HEK293 (cell line): ENCODE results near the gene PGM1.

Experiments used
- CTCF ChIA-PET: fragments of 350-600 bp; formaldehyde crosslinking; extraction: SDS; loops from one replicate; lab custom pipeline; 2021; ENCODE audit warnings: antibody characterized with exemption; lab: Yijun Ruan, JAX
- POLR2A ChIA-PET: fragments of 300-600 bp; formaldehyde crosslinking; extraction: SDS; loops from one replicate; lab custom pipeline; 2020; ENCODE audit warnings: antibody characterized with exemption, inconsistent platforms; lab: Yijun Ruan, JAX
- H3K27ac ChIP-seq: fragments of 200-500 bp; sonication (Bioruptor generic); 2 replicates; pipeline ENCODE4 v1.5.1; 2014; ENCODE audit warnings: low read depth, low read length, control low read depth, inconsistent platforms; ENCODE audit errors: extremely low read depth
- H3K36me3 ChIP-seq, 2 experiments: fragments of 200-500 bp in 1 of 2; sonication (Bioruptor generic) in 1 of 2; 1 replicate in 1 of 2; 2 replicates in 1 of 2; pipeline ENCODE4 v1.5.1; 2014 to 2017; ENCODE audit warnings: inconsistent platforms in 2 of 2, low read length in 2 of 2; ENCODE audit not compliant: control insufficient read depth in 2 of 2, insufficient read depth in 1 of 2
- H3K4me1 ChIP-seq: fragments of 200-500 bp; sonication (Bioruptor generic); 2 replicates; pipeline ENCODE4 v1.5.1; 2014; ENCODE audit warnings: mild to moderate bottlenecking, low read length, inconsistent platforms; ENCODE audit not compliant: control insufficient read depth, insufficient read depth
- H3K4me3 ChIP-seq: 2 replicates; pipeline ENCODE4 v1.5.1; 2011; ENCODE audit warnings: low read depth, mild to moderate bottlenecking, control low read depth, low read length, moderate library complexity
- H3K9me3 ChIP-seq: fragments of 200-500 bp; sonication (Bioruptor generic); 2 replicates; pipeline ENCODE4 v1.5.1; 2014; ENCODE audit warnings: low read depth, low read length, inconsistent platforms; ENCODE audit not compliant: control insufficient read depth, insufficient read depth
- GFI1B ChIP-seq: fragments of 450-650 bp; formaldehyde crosslinking; IDR thresholded peaks from 2 replicates; pipeline ENCODE4 v1.5.1; 2016; ENCODE audit warnings: missing biosample characterization, missing genetic modification characterization
- MYNN ChIP-seq: fragments of 450-650 bp; formaldehyde crosslinking; IDR thresholded peaks from 2 replicates; pipeline ENCODE4 v1.5.1; 2016; ENCODE audit warnings: missing biosample characterization, missing genetic modification characterization, borderline replicate concordance
- SCRT2 ChIP-seq: fragments of 450-650 bp; formaldehyde crosslinking; IDR thresholded peaks from 2 replicates; pipeline ENCODE4 v1.5.1; 2016; ENCODE audit warnings: missing biosample characterization, missing genetic modification characterization
- SETDB1 ChIP-seq: IDR thresholded peaks from one replicate; pipeline ENCODE4 v1.6.1; 2017; ENCODE audit warnings: mild to moderate bottlenecking, low read length, moderate library complexity, mixed read lengths; ENCODE audit not compliant: insufficient read length
- SP7 ChIP-seq: fragments of 450-650 bp; formaldehyde crosslinking; IDR thresholded peaks from 2 replicates; pipeline ENCODE4 v1.5.1; 2016; ENCODE audit warnings: missing biosample characterization, missing genetic modification characterization
- TCF7L2 ChIP-seq: IDR thresholded peaks from 2 replicates; pipeline ENCODE4 v1.6.1; 2011; ENCODE audit warnings: low read depth, mild to moderate bottlenecking, inconsistent platforms, low read length, moderate library complexity, borderline replicate concordance
- YY1 ChIP-seq: fragments of 450-650 bp; formaldehyde crosslinking; IDR thresholded peaks from 2 replicates; pipeline ENCODE4 v1.5.1; 2018; ENCODE audit warnings: missing biosample characterization, missing genetic modification characterization
- ZBTB48 ChIP-seq: fragments of 450-650 bp; formaldehyde crosslinking; IDR thresholded peaks from 2 replicates; pipeline ENCODE4 v1.5.1; 2016; ENCODE audit warnings: missing biosample characterization, missing genetic modification characterization
- ZNF10 ChIP-seq: fragments of 450-650 bp; formaldehyde crosslinking; IDR thresholded peaks from 2 replicates; pipeline ENCODE4 v1.5.1; 2017; ENCODE audit warnings: missing biosample characterization, missing genetic modification characterization
- ZNF138 ChIP-seq: fragments of 450-650 bp; formaldehyde crosslinking; IDR thresholded peaks from 2 replicates; pipeline ENCODE4 v1.5.1; 2016; ENCODE audit warnings: missing biosample characterization, missing genetic modification characterization, borderline replicate concordance
- ZNF16 ChIP-seq: fragments of 450-650 bp; formaldehyde crosslinking; IDR thresholded peaks from 2 replicates; pipeline ENCODE4 v1.5.1; 2016; ENCODE audit warnings: low read depth, missing biosample characterization, missing genetic modification characterization
- ZNF169 ChIP-seq: fragments of 450-650 bp; formaldehyde crosslinking; IDR thresholded peaks from 2 replicates; pipeline ENCODE4 v1.5.1; 2016; ENCODE audit warnings: missing biosample characterization, missing genetic modification characterization
- ZNF18 ChIP-seq: fragments of 450-650 bp; formaldehyde crosslinking; IDR thresholded peaks from 2 replicates; pipeline ENCODE4 v1.5.1; 2016; ENCODE audit warnings: missing biosample characterization, missing genetic modification characterization
- ZNF2 ChIP-seq: fragments of 450-650 bp; formaldehyde crosslinking; IDR thresholded peaks from 2 replicates; pipeline ENCODE4 v1.5.1; 2016; ENCODE audit warnings: missing biosample characterization, missing genetic modification characterization
- ZNF23 ChIP-seq: fragments of 450-650 bp; formaldehyde crosslinking; IDR thresholded peaks from 2 replicates; pipeline ENCODE4 v1.5.1; 2016; ENCODE audit warnings: missing biosample characterization, missing genetic modification characterization, borderline replicate concordance
- ZNF24 ChIP-seq: fragments of 450-650 bp; formaldehyde crosslinking; IDR thresholded peaks from 2 replicates; pipeline ENCODE4 v1.5.1; 2016; ENCODE audit warnings: missing biosample characterization, missing genetic modification characterization
- ZNF248 ChIP-seq: fragments of 450-650 bp; formaldehyde crosslinking; IDR thresholded peaks from 2 replicates; pipeline ENCODE4 v1.5.1; 2017; ENCODE audit warnings: missing biosample characterization, missing genetic modification characterization
- ZNF266 ChIP-seq: fragments of 450-650 bp; formaldehyde crosslinking; IDR thresholded peaks from 2 replicates; pipeline ENCODE4 v1.5.1; 2016; ENCODE audit warnings: missing biosample characterization, missing genetic modification characterization, low read depth
- ZNF292 ChIP-seq: fragments of 450-650 bp; formaldehyde crosslinking; IDR thresholded peaks from 2 replicates; pipeline ENCODE4 v1.5.1; 2016; ENCODE audit warnings: low read depth, missing biosample characterization, missing genetic modification characterization, borderline replicate concordance
- ZNF302 ChIP-seq: fragments of 450-650 bp; formaldehyde crosslinking; IDR thresholded peaks from 2 replicates; pipeline ENCODE4 v1.5.1; 2016; ENCODE audit warnings: missing biosample characterization, missing genetic modification characterization, low read depth
- ZNF513 ChIP-seq: fragments of 450-650 bp; IDR thresholded peaks from 2 replicates; pipeline ENCODE4 v1.5.1; 2018; ENCODE audit warnings: missing biosample characterization, missing genetic modification characterization
- ZNF530 ChIP-seq: fragments of 450-650 bp; formaldehyde crosslinking; IDR thresholded peaks from 2 replicates; pipeline ENCODE4 v1.5.1; 2016; ENCODE audit warnings: low read depth, missing biosample characterization, missing genetic modification characterization
- ZNF544 ChIP-seq: fragments of 450-650 bp; formaldehyde crosslinking; IDR thresholded peaks from 2 replicates; pipeline ENCODE4 v1.5.0; 2017; ENCODE audit warnings: missing biosample characterization, missing genetic modification characterization
- ZNF560 ChIP-seq: fragments of 450-650 bp; formaldehyde crosslinking; IDR thresholded peaks from 2 replicates; pipeline ENCODE4 v1.5.1; 2017; ENCODE audit warnings: missing biosample characterization, missing genetic modification characterization, borderline replicate concordance
- ZNF610 ChIP-seq: fragments of 450-650 bp; formaldehyde crosslinking; IDR thresholded peaks from 2 replicates; pipeline ENCODE4 v1.5.1; 2016; ENCODE audit warnings: missing biosample characterization, missing genetic modification characterization, borderline replicate concordance
- ZNF629 ChIP-seq: fragments of 450-650 bp; formaldehyde crosslinking; IDR thresholded peaks from 2 replicates; pipeline ENCODE4 v1.5.1; 2017; ENCODE audit warnings: missing biosample characterization, missing genetic modification characterization
- ZNF701 ChIP-seq: fragments of 450-650 bp; formaldehyde crosslinking; IDR thresholded peaks from 2 replicates; pipeline ENCODE4 v1.5.1; 2016; ENCODE audit warnings: missing biosample characterization, missing genetic modification characterization
- ZNF768 ChIP-seq: fragments of 450-650 bp; formaldehyde crosslinking; IDR thresholded peaks from 2 replicates; pipeline ENCODE4 v1.5.1; 2018; ENCODE audit warnings: missing biosample characterization, mild to moderate bottlenecking, missing genetic modification characterization
- ZNF777 ChIP-seq: fragments of 450-650 bp; formaldehyde crosslinking; IDR thresholded peaks from 2 replicates; pipeline ENCODE4 v1.5.1; 2017; ENCODE audit warnings: missing biosample characterization, missing genetic modification characterization, borderline replicate concordance
- ZNF843 ChIP-seq: fragments of 450-650 bp; formaldehyde crosslinking; IDR thresholded peaks from 2 replicates; pipeline ENCODE4 v1.5.1; 2016; ENCODE audit warnings: missing biosample characterization, missing genetic modification characterization
- ZSCAN16 ChIP-seq: fragments of 450-650 bp; formaldehyde crosslinking; IDR thresholded peaks from 2 replicates; pipeline ENCODE4 v1.5.1; 2016; ENCODE audit warnings: missing biosample characterization, missing genetic modification characterization
- ZSCAN30 ChIP-seq: fragments of 450-650 bp; IDR thresholded peaks from 2 replicates; pipeline ENCODE4 v1.5.1; 2018; ENCODE audit warnings: missing biosample characterization, mild to moderate bottlenecking, missing genetic modification characterization, moderate library complexity
- ZSCAN5A ChIP-seq: fragments of 450-650 bp; formaldehyde crosslinking; IDR thresholded peaks from 2 replicates; pipeline ENCODE4 v1.5.1; 2016; ENCODE audit warnings: missing biosample characterization, missing genetic modification characterization

Gene PGM1

GRCh38 chr1:63664742-63665141, 71.5 kb downstream of the PGM1 start:
- no peaks in the 10 kb centered on the region for H3K4me1 ChIP-seq
- H3K9me3 ChIP-seq: no peaks in the 10 kb centered on the region
- H3K4me3 ChIP-seq: no peak overlapping the region
- H3K36me3 ChIP-seq: peaks cover 0 to 3% of the 10 kb centered on the region in 2 experiments; a peak in 1 of 3 replicates
- ChIA-PET POLR2A (no interaction called here), CTCF (interaction anchor here (1.1 to 1.9 kb wide), 3 partner anchors 9 to 582 kb away, joined by 4 to 6 read pairs (median 6); partner anchors contain the start of gene PGM1)
- H3K27ac ChIP-seq: no peak overlapping the region
- TF ChIP-seq ZNF560 (no peak), ZNF292 (tag by site-specific recombination) (no peak), ZNF610 (tag by site-specific recombination) (no peak), ZNF266 (tag by site-specific recombination) (no peak), ZNF629 (no peak), ZNF530 (no peak), ZNF544 (no peak), ZSCAN30 (tag by site-specific recombination) (no peak), ZNF248 (no peak), ZSCAN16 (no peak), ZNF777 (tag by site-specific recombination) (no peak), GFI1B (tag by site-specific recombination) (no peak), ZNF843 (tag by site-specific recombination) (no peak), SCRT2 (tag by site-specific recombination) (no peak), ZNF701 (tag by site-specific recombination) (no peak), ZNF2 (no peak), ZSCAN5A (tag by site-specific recombination) (no peak), ZNF18 (tag by site-specific recombination) (no peak), ZNF23 (tag by site-specific recombination) (no peak)

- Histone ChIP-seq H3K27ac (no peak overlapping the region), H3K36me3 (no peaks in the 10 kb centered on the region), H3K4me1 (no peaks in the 10 kb centered on the region), H3K4me3 (no peak overlapping the region), H3K9me3 (no peaks in the 10 kb centered on the region)
- ChIA-PET POLR2A (no interaction called here), CTCF (interaction anchor here (1.9 kb wide), 1 partner anchor 8 kb away, joined by 6 read pairs; no protein-coding TSS in a partner anchor)
- TF ChIP-seq YY1 (tag by site-specific recombination): no peak
- no peak for TF ChIP-seq SETDB1
- no peak for TF ChIP-seq ZNF138 (tag by site-specific recombination)
Observed at GRCh38 chr1:63665410-63665809, 72.2 kb downstream of the PGM1 start.

- no peak overlapping the region for H3K4me3 ChIP-seq
- H3K9me3 ChIP-seq: no peaks in the 10 kb centered on the region
- no peaks in the 10 kb centered on the region for H3K36me3 ChIP-seq
- H3K27ac ChIP-seq: no peak overlapping the region
- ChIA-PET CTCF (interaction anchor here (1.9 to 2.0 kb wide), 2 partner anchors 8 to 10 kb away, joined by 5 to 6 read pairs; no protein-coding TSS in a partner anchor), POLR2A (no interaction called here)
- no peaks in the 10 kb centered on the region for H3K4me1 ChIP-seq
- TF ChIP-seq ZNF169 (tag by site-specific recombination) (no peak), MYNN (tag by site-specific recombination) (no peak), ZNF768 (tag by site-specific recombination) (no peak), ZNF16 (tag by site-specific recombination) (no peak), ZNF302 (tag by site-specific recombination) (no peak), ZNF10 (no peak), TCF7L2 (no peak), ZNF24 (tag by site-specific recombination) (no peak), SP7 (tag by site-specific recombination) (no peak), ZNF513 (tag by site-specific recombination) (no peak), ZBTB48 (tag by site-specific recombination) (no peak)
Observed at GRCh38 chr1:63665824-63666223, 72.6 kb downstream of the PGM1 start.
